H9 (cell line): ENCODE data around the gene TTBK1. TPM values are rescaled to one million over a fixed set of nuclear protein-coding genes. Genes with fewer than 3 reads are reported as not detected.

Source experiments
- DNase-seq: peaks from one replicate; pipeline ENCODE4 v3.0.0-alpha.2; 2017
- H2AFZ ChIP-seq: one replicate; pipeline ENCODE4 v1.6.1; 2013; ENCODE audit warnings: mild to moderate bottlenecking, low read length, control low read depth, moderate library complexity
- H2AK5ac ChIP-seq: 2 replicates; pipeline ENCODE4 v1.6.1; 2013; ENCODE audit warnings: low read length, control low read depth, mixed read lengths; ENCODE audit not compliant: insufficient read length
- H2BK120ac ChIP-seq: one replicate; pipeline ENCODE4 v1.6.1; 2013; ENCODE audit warnings: low read depth, mild to moderate bottlenecking, low read length, control low read depth, inconsistent platforms; ENCODE audit not compliant: poor library complexity, severe bottlenecking
- H2BK12ac ChIP-seq: 2 replicates; pipeline ENCODE4 v1.6.1; 2013; ENCODE audit warnings: low read length, control low read depth, mixed read lengths, low read depth; ENCODE audit not compliant: insufficient read length
- H2BK15ac ChIP-seq: 2 replicates; pipeline ENCODE4 v1.6.1; 2013; ENCODE audit warnings: low read depth, low read length, control low read depth
- H2BK20ac ChIP-seq: one replicate; pipeline ENCODE4 v1.6.1; 2013; ENCODE audit warnings: low read depth, mild to moderate bottlenecking, low read length, control low read depth, inconsistent platforms; ENCODE audit not compliant: poor library complexity, severe bottlenecking
- H2BK5ac ChIP-seq: 2 replicates; pipeline ENCODE4 v1.6.1; 2013; ENCODE audit warnings: low read length, control low read depth, mixed read lengths; ENCODE audit not compliant: insufficient read length
- H3K14ac ChIP-seq: 2 replicates; pipeline ENCODE4 v1.6.1; 2013; ENCODE audit warnings: low read length, control low read depth; ENCODE audit not compliant: insufficient read depth
- H3K18ac ChIP-seq: 2 replicates; pipeline ENCODE4 v1.6.1; 2013; ENCODE audit warnings: low read depth, mild to moderate bottlenecking, mixed read lengths, low read length, control low read depth; ENCODE audit not compliant: insufficient read length
- H3K23ac ChIP-seq: 2 replicates; pipeline ENCODE4 v1.6.1; 2013; ENCODE audit warnings: low read length, control low read depth, mixed read lengths, low read depth; ENCODE audit not compliant: insufficient read length
- H3K23me2 ChIP-seq: 2 replicates; pipeline ENCODE4 v1.6.1; 2013; ENCODE audit warnings: low read depth, mild to moderate bottlenecking, mixed read lengths, low read length, control low read depth; ENCODE audit not compliant: insufficient read length, poor library complexity, severe bottlenecking
- H3K27ac ChIP-seq: 2 replicates; pipeline ENCODE4 v1.5.1; 2013; ENCODE audit warnings: low read length, control low read depth, mixed read lengths, low read depth; ENCODE audit not compliant: insufficient read length
- H3K27me3 ChIP-seq: 2 replicates; pipeline ENCODE4 v1.6.1; 2013; ENCODE audit warnings: low read length, control low read depth, inconsistent platforms; ENCODE audit not compliant: insufficient read depth
- H3K4ac ChIP-seq: 2 replicates; pipeline ENCODE4 v1.6.1; 2013; ENCODE audit warnings: low read depth, mild to moderate bottlenecking, control low read depth, inconsistent platforms, low read length, moderate library complexity
- H3K4me1 ChIP-seq: 2 replicates; pipeline ENCODE4 v1.6.1; 2013; ENCODE audit warnings: low read length, control low read depth, inconsistent platforms; ENCODE audit not compliant: insufficient read depth
- H3K4me2 ChIP-seq: 2 replicates; pipeline ENCODE4 v1.6.1; 2013; ENCODE audit warnings: low read length, control low read depth, mixed read lengths; ENCODE audit not compliant: insufficient read length, insufficient read depth
- H3K56ac ChIP-seq: 2 replicates; pipeline ENCODE4 v1.6.1; 2013; ENCODE audit warnings: low read depth, mild to moderate bottlenecking, mixed read lengths, low read length, control low read depth; ENCODE audit not compliant: insufficient read length
- H3K79me1 ChIP-seq: 2 replicates; pipeline ENCODE4 v1.6.1; 2013; ENCODE audit warnings: low read depth, mild to moderate bottlenecking, moderate library complexity, low read length, control low read depth, inconsistent platforms; ENCODE audit not compliant: insufficient read depth, poor library complexity, severe bottlenecking
- H3K79me2 ChIP-seq: 2 replicates; pipeline ENCODE4 v1.6.1; 2013; ENCODE audit warnings: low read length, control low read depth, inconsistent platforms; ENCODE audit not compliant: insufficient read depth
- H3K9ac ChIP-seq: 2 replicates; pipeline ENCODE4 v1.6.1; 2013; ENCODE audit warnings: low read length, control low read depth, mixed read lengths; ENCODE audit not compliant: insufficient read length; ENCODE audit errors: extremely low read depth
- H3K9me3 ChIP-seq: one replicate; pipeline ENCODE4 v1.6.1; 2013; ENCODE audit warnings: low read depth, low read length, inconsistent platforms; ENCODE audit not compliant: control insufficient read depth
- H3T11ph ChIP-seq: one replicate; pipeline ENCODE4 v1.6.1; 2013; ENCODE audit warnings: mild to moderate bottlenecking, low read length, control low read depth, inconsistent platforms
- H4K20me1 ChIP-seq: one replicate; pipeline ENCODE4 v1.6.1; 2013; ENCODE audit not compliant: control insufficient read depth, insufficient read length, insufficient read depth
- H4K5ac ChIP-seq: 2 replicates; pipeline ENCODE4 v1.6.1; 2013; ENCODE audit warnings: low read depth, mild to moderate bottlenecking, mixed read lengths, low read length, control low read depth; ENCODE audit not compliant: insufficient read length
- H4K8ac ChIP-seq: replicated peaks from 2 replicates; pipeline ENCODE4 v1.6.1; 2013; ENCODE audit warnings: low read length, control low read depth, mixed read lengths, low read depth; ENCODE audit not compliant: insufficient read length
- H4K91ac ChIP-seq: 2 replicates; pipeline ENCODE4 v1.6.1; 2013; ENCODE audit warnings: low read depth, mild to moderate bottlenecking, moderate library complexity, mixed read lengths, low read length, control low read depth; ENCODE audit not compliant: insufficient read length
- H3K27ac Mint-ChIP-seq, 3 experiments: 2 replicates in 2 of 3; 3 replicates in 1 of 3; pipeline ENCODE4 v1.8.0; 2020 to 2021; ENCODE audit warnings: mixed read lengths in 3 of 3, mild to moderate bottlenecking in 1 of 3, moderate library complexity in 1 of 3
- H3K27me3 Mint-ChIP-seq: 2 replicates; pipeline ENCODE4 v1.8.0; 2021; ENCODE audit warnings: low read depth, mild to moderate bottlenecking, moderate library complexity, mixed read lengths
- H3K36me3 Mint-ChIP-seq, 3 experiments: 2 replicates in 2 of 3; 3 replicates in 1 of 3; pipeline ENCODE4 v1.8.0; 2020 to 2021; ENCODE audit warnings: low read depth in 3 of 3, mixed read lengths in 3 of 3; ENCODE audit not compliant: insufficient read depth in 1 of 3
- H3K4me1 Mint-ChIP-seq, 2 experiments: 2 replicates each; pipeline ENCODE4 v1.8.0; 2020; ENCODE audit warnings: mixed read lengths in 2 of 2
- H3K4me3 Mint-ChIP-seq, 2 experiments: 2 replicates in 1 of 2; 3 replicates in 1 of 2; pipeline ENCODE4 v1.8.0; 2020 to 2021; ENCODE audit warnings: mild to moderate bottlenecking in 2 of 2, mixed read lengths in 2 of 2, moderate library complexity in 1 of 2
- H3K9me3 Mint-ChIP-seq, 2 experiments: 2 replicates in 1 of 2; 3 replicates in 1 of 2; pipeline ENCODE4 v1.8.0; 2020; ENCODE audit warnings: mild to moderate bottlenecking in 2 of 2, mixed read lengths in 2 of 2, moderate library complexity in 1 of 2
- CTCF ChIP-seq: fragments of 200-600 bp; sonication (generic); conservative IDR thresholded peaks from 3 replicates; pipeline ENCODE4 v1.8.0; 2021; ENCODE audit warnings: antibody characterized with exemption, mild to moderate bottlenecking
- WGBS: extraction: QIAGEN DNeasy Blood & Tissue Kit; methylation state at CpG from one replicate; pipeline ENCODE4 v1.1.7; 2013; ENCODE audit warnings: missing lambda C conversion rate, low lambda C conversion rate, mixed read lengths; ENCODE audit not compliant: insufficient read length; ENCODE audit errors: extremely low coverage; 5-methylcytosine and 5-hydroxymethylcytosine counted together
- total RNA-seq: library from RNA; stranded (reverse); gene quantifications from 2 replicates; pipeline ENCODE4 v1.2.1, GENCODE V29; 2021

The TTBK1 gene
- total RNA-seq, 1 experiment from 2014 or later, result 1.6 TPM

- Histone ChIP-seq H3K23ac (no peak overlapping the region), H2AK5ac (no peak overlapping the region), H3K4me2 (no peak overlapping the region), H4K5ac (no peak overlapping the region), H3T11ph (no peak overlapping the region), H3K9me3 (no peaks in the 10 kb centered on the region), H3K79me1 (no peaks in the 10 kb centered on the region), H3K27me3 (no peaks in the 10 kb centered on the region), H3K23me2 (no peaks in the 10 kb centered on the region), H2AFZ (no peak overlapping the region), H3K14ac (no peak overlapping the region), H3K79me2 (no peaks in the 10 kb centered on the region), H3K4ac (no peak overlapping the region), H4K20me1 (peaks cover 4% of the 10 kb centered on the region), H2BK120ac (no peak overlapping the region), H4K91ac (no peak overlapping the region), H4K8ac (no peak overlapping the region), H2BK5ac (no peak overlapping the region), H3K9ac (no peak overlapping the region), H3K18ac (no peak overlapping the region), H2BK20ac (no peak overlapping the region), H3K56ac (no peak overlapping the region), H3K27ac (no peak overlapping the region), H2BK12ac (no peak overlapping the region), H2BK15ac (no peak overlapping the region), H3K4me1 (no peaks in the 10 kb centered on the region)
- no peak overlapping the region for H3K27ac Mint-ChIP-seq
- TF ChIP-seq CTCF, result no peak
- DNase-seq, result no peak
- no peaks in the 10 kb centered on the region for H3K36me3 Mint-ChIP-seq
- peaks cover 10 to 14% of the 10 kb centered on the region in 2 experiments for H3K4me1 Mint-ChIP-seq
- H3K4me3 Mint-ChIP-seq, result no peak overlapping the region
- H3K9me3 Mint-ChIP-seq, result no peaks in the 10 kb centered on the region
- no CpG with 5 or more reads among the region's 2 CpGs for WGBS
- H3K27me3 Mint-ChIP-seq, result peaks cover 13% of the 10 kb centered on the region
Measured at GRCh38 chr6:43291708-43292107, 48.4 kb downstream of the TTBK1 start.
